ENCODE measurements around the gene NBEAL2. TPM values are rescaled to one million over a fixed set of nuclear protein-coding genes. Genes with fewer than 3 reads are reported as not detected.

Gene NBEAL2
- total and polyA plus RNA-seq, 2 of the 8 experiments (the other 6 are each of a cell fraction or from before 2014, with no cell fraction given), result 27.3 to 46.9 TPM

DNA sequence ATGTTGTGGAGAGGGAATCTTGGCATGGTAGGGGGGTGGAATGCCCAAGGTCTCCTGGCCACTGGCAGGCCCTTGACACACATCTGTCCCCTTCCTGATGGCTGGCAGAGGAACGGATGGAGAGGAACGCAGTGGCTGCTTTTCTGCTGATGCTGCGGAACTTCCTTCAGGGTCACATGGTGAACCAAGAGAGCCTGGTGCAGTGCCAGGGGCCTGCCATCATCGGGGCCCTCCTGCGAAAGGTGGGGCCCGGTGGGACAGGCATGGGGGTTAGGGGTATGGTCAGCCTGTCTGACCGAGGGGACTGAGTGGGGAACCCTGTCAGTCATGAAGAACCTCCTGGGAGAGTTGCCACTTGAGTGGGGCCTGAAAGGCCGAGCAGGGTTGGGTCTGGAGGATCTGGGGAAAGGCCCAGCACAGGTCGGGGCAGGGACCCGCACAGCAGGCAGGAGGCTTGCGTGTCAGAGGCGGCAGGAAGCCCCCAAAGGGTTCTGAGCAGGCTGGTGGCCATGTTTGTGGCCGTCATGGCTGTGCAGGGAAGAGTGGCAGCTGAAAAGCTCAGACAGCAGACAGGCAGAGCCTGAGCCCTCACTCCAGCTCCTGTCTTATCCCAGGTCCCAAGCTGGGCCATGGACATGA is 18.1 kb downstream of the NBEAL2 start:
- 93% methylated on average over 13 of the region's 13 CpGs; no CpG with 5 or more reads in 1 of the 2 experiments for WGBS, 2 experiments (ENCODE audit: extremely low coverage in 1 of 2, insufficient coverage in 1 of 2, insufficient read length in 1 of 2, insufficient replicate concordance in 2 of 2, low coverage in 1 of 2, low lambda C conversion rate in 2 of 2, missing lambda C conversion rate in 1 of 2)
- H3K4ac ChIP-seq (replicated peaks; ENCODE audit: insufficient read length, low read depth, low read length), result no peak overlapping the region
- H4K20me1 ChIP-seq (replicated peaks in 1 of 2; ENCODE audit: control insufficient read depth in 1 of 2, insufficient read depth in 2 of 2, low read length in 2 of 2), result peaks cover 3 to 11% of the 10 kb centered on the region in 2 experiments
- no peak overlapping the region for H3K9ac ChIP-seq (replicated peaks in 1 of 4; ENCODE audit: extremely low read depth in 1 of 4, low read depth in 3 of 4, low read length in 3 of 4)
- H2BK20ac ChIP-seq (ENCODE audit: low read length), result no peak overlapping the region
- no peak overlapping the region for H3K4me2 ChIP-seq (ENCODE audit: insufficient read depth in 1 of 2, low read depth in 2 of 2, low read length in 2 of 2)
- no peak overlapping the region for H4K91ac ChIP-seq (replicated peaks; ENCODE audit: insufficient read length, low read length)
- no peaks in the 10 kb centered on the region for H3K9me3 ChIP-seq (ENCODE audit: insufficient read depth in 2 of 2, low read depth in 1 of 2, low read length in 1 of 2)
- CTCF ChIA-PET (ENCODE audit: partially characterized antibody), result interaction anchor here (0.6 to 14.2 kb wide), 26 partner anchors 7 to 510 kb away, joined by 3 to 130 read pairs (median 5); partner anchors contain the start of genes CCDC12 and NBEAL2
- H4K8ac ChIP-seq (ENCODE audit: extremely low read depth, insufficient read depth, low read length), result no peak overlapping the region
- H2BK120ac ChIP-seq (replicated peaks; ENCODE audit: low read depth, low read length), result no peak overlapping the region
- no peak overlapping the region for H4K5ac ChIP-seq (ENCODE audit: insufficient read length, low read depth, low read length)
- H2AFZ ChIP-seq (ENCODE audit: low read length), result no peak overlapping the region
- no peak for DNase-seq (ENCODE audit: low read depth in 1 of 2, low spot score in 2 of 2)
- H3K14ac ChIP-seq (ENCODE audit: insufficient read length), result no peak overlapping the region
- H3K18ac ChIP-seq (ENCODE audit: extremely low read depth, low read length), result no peak overlapping the region
- FAIRE-seq, result no peak
- H3K4me1 ChIP-seq (replicated peaks in 1 of 4; ENCODE audit: control insufficient read depth in 3 of 4, insufficient read depth in 4 of 4, low read length in 3 of 4), result peaks cover 0 to 3% (median 1%) of the 10 kb centered on the region in 4 experiments; a peak in 3 of 7 replicates
- H3K4me3 ChIP-seq (ENCODE audit: extremely low read depth in 1 of 4, insufficient read depth in 2 of 4, low read depth in 3 of 4, low read length in 4 of 4), result no peak overlapping the region
- H3K27ac ChIP-seq (ENCODE audit: low read depth, low read length), result no peak overlapping the region
- no peak overlapping the region for H2AK5ac ChIP-seq (ENCODE audit: low read depth, low read length)
- peaks cover 2 to 9% (median 5%) of the 10 kb centered on the region in 4 experiments; a peak in 4 of 8 replicates for H3K36me3 ChIP-seq (ENCODE audit: control insufficient read depth in 2 of 4, insufficient read depth in 4 of 4, low read length in 3 of 4)
- H3K27me3 ChIP-seq (replicated peaks in 1 of 4; ENCODE audit: control insufficient read depth in 3 of 4, extremely low read depth in 1 of 4, insufficient read depth in 3 of 4, low read length in 3 of 4), result no peaks in the 10 kb centered on the region
- POLR2A ChIA-PET (ENCODE audit: partially characterized antibody), result interaction anchor here (1.3 to 1.6 kb wide), 4 partner anchors 10 to 18 kb away, joined by 3 to 6 read pairs (median 4); partner anchors contain the start of gene NBEAL2
- no peak overlapping the region for H2BK12ac ChIP-seq (ENCODE audit: low read depth, low read length)
- H3K23me2 ChIP-seq (ENCODE audit: low read depth, low read length), result no peaks in the 10 kb centered on the region
- H3K56ac ChIP-seq (replicated peaks; ENCODE audit: insufficient read length, low read depth, low read length), result no peak overlapping the region
- no peaks in the 10 kb centered on the region for H3K79me1 ChIP-seq (ENCODE audit: low read depth, low read length)
- no peak overlapping the region for H2BK5ac ChIP-seq (ENCODE audit: low read depth, low read length)
- H3K79me2 ChIP-seq (ENCODE audit: control insufficient read depth in 1 of 2, insufficient read depth in 2 of 2, low read length in 2 of 2), result no peaks in the 10 kb centered on the region
- H3K23ac ChIP-seq (ENCODE audit: insufficient read length), result no peak overlapping the region
- no peak overlapping the region for H2BK15ac ChIP-seq (ENCODE audit: low read length)
- TF ChIP-seq HDAC6 (IDR thresholded peaks at IDR 0.05; ENCODE audit: low read depth, low read length) (no peak), CBX8 (IDR thresholded peaks at IDR 0.05; ENCODE audit: borderline replicate concordance, low read depth, low read length) (no peak), KDM1A (IDR thresholded peaks at IDR 0.05; ENCODE audit: borderline replicate concordance, low read length) (no peak), ZNF274 (IDR thresholded peaks at IDR 0.05; ENCODE audit: borderline replicate concordance, extremely low read depth, low read length) (no peak), TAF1 (IDR thresholded peaks at IDR 0.05; ENCODE audit: low read depth, low read length) (no peak), RFX5 (IDR thresholded peaks at IDR 0.05; ENCODE audit: borderline replicate concordance, low read depth, low read length) (no peak), RAD21 (IDR thresholded peaks at IDR 0.05 in 1 of 2, conservative IDR thresholded peaks at IDR 0.05 in 1 of 2; ENCODE audit: low read depth in 2 of 2, low read length in 2 of 2) (no peak), TBP (IDR thresholded peaks at IDR 0.05; ENCODE audit: low read depth, low read length) (no peak), SAP30 (IDR thresholded peaks at IDR 0.05; ENCODE audit: insufficient read depth, insufficient replicate concordance, low read length) (no peak), JUN (IDR thresholded peaks at IDR 0.05; ENCODE audit: low read depth, low read length) (no peak), JUND (IDR thresholded peaks at IDR 0.05; ENCODE audit: low read length) (no peak)
- TF ChIP-seq, protein P1, sequence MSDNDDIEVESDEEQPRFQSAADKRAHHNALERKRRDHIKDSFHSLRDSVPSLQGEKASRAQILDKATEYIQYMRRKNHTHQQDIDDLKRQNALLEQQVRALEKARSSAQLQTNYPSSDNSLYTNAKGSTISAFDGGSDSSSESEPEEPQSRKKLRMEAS (IDR thresholded peaks at IDR 0.05), result no peak
